Right atrium auricular region (tissue), 2 donors: ENCODE data around the gene COL13A1. TPM values are rescaled to one million over a fixed set of nuclear protein-coding genes. Genes with fewer than 3 reads are reported as not detected.

Experiments used
- DNase-seq: peaks from one replicate; pipeline ENCODE4 v3.0.0-alpha.2; 2019; ENCODE audit warnings: low spot score
- H3K27ac ChIP-seq, 2 donors: fragments of 200-600 bp; sonication (generic); 1 replicate in 1 of 2; 2 replicates in 1 of 2; pipeline ENCODE4 v1.5.1; 2016 to 2019
- H3K27me3 ChIP-seq, 2 donors: fragments of 200-600 bp; sonication (generic); one replicate each; pipeline versions ENCODE4 v1.5.1 to v1.6.0; 2017 to 2019
- H3K36me3 ChIP-seq: fragments of 200-600 bp; sonication (generic); one replicate; pipeline ENCODE4 v1.5.1; 2016
- H3K4me1 ChIP-seq, 2 donors: fragments of 200-600 bp; sonication (generic); one replicate each; pipeline versions ENCODE4 v1.5.1 to v1.6.0; 2017 to 2019
- H3K4me3 ChIP-seq, 2 donors: fragments of 200-600 bp; sonication (generic); 1 replicate in 1 of 2; 2 replicates in 1 of 2; pipeline ENCODE4 v1.5.1; 2017 to 2019; ENCODE audit warnings: mild to moderate bottlenecking in 1 of 2, moderate library complexity in 1 of 2
- H3K9me3 ChIP-seq, 2 donors: fragments of 200-600 bp; sonication (generic); one replicate each; pipeline ENCODE4 v1.5.1; 2019
- CTCF ChIP-seq, 2 donors: fragments of 200-600 bp; sonication (generic); IDR thresholded peaks; one replicate each; pipeline ENCODE4 v1.5.1; 2019; ENCODE audit warnings: antibody characterized with exemption in 2 of 2
- total RNA-seq, 2 donors: library from RNA; depleted of rRNA; stranded (reverse); fragments of >200 nt; gene quantifications; one replicate each; pipeline ENCODE4 v1.1.0, GENCODE V29; 2016

The COL13A1 gene
- total RNA-seq, 2 donors from 2014 or later, result 5.7 to 11.8 TPM

GRCh38 chr10:69838418-69838817 lies 36.7 kb downstream of the COL13A1 start:
- Histone ChIP-seq H3K27ac (peak overlapping the region in 1 of 2 donors; percentile 73), H3K36me3 (no peaks in the 10 kb centered on the region), H3K9me3 (no peaks in the 10 kb centered on the region), H3K4me3 (no peak overlapping the region), H3K4me1 (peaks cover 0 to 36% of the 10 kb centered on the region in 2 donors), H3K27me3 (no peaks in the 10 kb centered on the region)
- DNase-seq, result no peak
- TF ChIP-seq CTCF (IDR thresholded peaks at IDR 0.05), result no peak

GRCh38 chr10:69838853-69839252 lies 37.1 kb downstream of the COL13A1 start:
- no peaks in the 10 kb centered on the region for H3K27me3 ChIP-seq
- TF ChIP-seq CTCF (IDR thresholded peaks at IDR 0.05), result no peak
- DNase-seq, result no peak
- H3K4me3 ChIP-seq, result no peak overlapping the region
- H3K4me1 ChIP-seq, result peaks cover 0 to 39% of the 10 kb centered on the region in 2 donors
- peak overlapping the region in 1 of 2 donors; percentile 73 for H3K27ac ChIP-seq
- H3K36me3 ChIP-seq, result no peaks in the 10 kb centered on the region
- H3K9me3 ChIP-seq, result no peaks in the 10 kb centered on the region

- Histone ChIP-seq H3K36me3 (no peaks in the 10 kb centered on the region), H3K27ac (peak overlapping the region; percentile 48 to 73), H3K27me3 (no peaks in the 10 kb centered on the region), H3K4me3 (no peak overlapping the region), H3K9me3 (no peaks in the 10 kb centered on the region), H3K4me1 (peaks cover 0 to 45% of the 10 kb centered on the region in 2 donors)
- DNase-seq, result no peak
- no peak for TF ChIP-seq CTCF (IDR thresholded peaks at IDR 0.05)
Observed at GRCh38 chr10:69839696-69840345, 38.1 kb downstream of the COL13A1 start.

- TF ChIP-seq CTCF (IDR thresholded peaks at IDR 0.05), result no peak
- Histone ChIP-seq H3K4me3 (no peak overlapping the region), H3K36me3 (no peaks in the 10 kb centered on the region), H3K4me1 (peaks cover 0 to 51% of the 10 kb centered on the region in 2 donors), H3K27ac (peak overlapping the region; percentile 48 to 73), H3K27me3 (no peaks in the 10 kb centered on the region), H3K9me3 (no peaks in the 10 kb centered on the region)
- no peak for DNase-seq
Observed at GRCh38 chr10:69840773-69841172, 39.1 kb downstream of the COL13A1 start.

- Histone ChIP-seq H3K36me3 (no peaks in the 10 kb centered on the region), H3K27ac (no peak overlapping the region), H3K9me3 (no peaks in the 10 kb centered on the region), H3K27me3 (no peaks in the 10 kb centered on the region), H3K4me3 (no peak overlapping the region), H3K4me1 (peaks cover 0 to 51% of the 10 kb centered on the region in 2 donors)
- DNase-seq, result no peak
- TF ChIP-seq CTCF (IDR thresholded peaks at IDR 0.05), result no peak
Observed at GRCh38 chr10:69842020-69842419, 40.3 kb downstream of the COL13A1 start.

- Histone ChIP-seq H3K9me3 (no peaks in the 10 kb centered on the region), H3K4me3 (no peak overlapping the region), H3K27me3 (no peaks in the 10 kb centered on the region), H3K4me1 (peaks cover 0 to 51% of the 10 kb centered on the region in 2 donors), H3K36me3 (no peaks in the 10 kb centered on the region), H3K27ac (no peak overlapping the region)
- no peak for DNase-seq
- no peak for TF ChIP-seq CTCF (IDR thresholded peaks at IDR 0.05)
Observed at GRCh38 chr10:69842882-69843281, 41.2 kb downstream of the COL13A1 start.
